ENCODE results near the gene MYBL2. TPM values are rescaled to one million over a fixed set of nuclear protein-coding genes. Genes with fewer than 3 reads are reported as not detected.

MYBL2 gene
- total and polyA plus RNA-seq, 7 donors = 0.27 to 40.6 (median 4.1) TPM; not detected in 3

DNA sequence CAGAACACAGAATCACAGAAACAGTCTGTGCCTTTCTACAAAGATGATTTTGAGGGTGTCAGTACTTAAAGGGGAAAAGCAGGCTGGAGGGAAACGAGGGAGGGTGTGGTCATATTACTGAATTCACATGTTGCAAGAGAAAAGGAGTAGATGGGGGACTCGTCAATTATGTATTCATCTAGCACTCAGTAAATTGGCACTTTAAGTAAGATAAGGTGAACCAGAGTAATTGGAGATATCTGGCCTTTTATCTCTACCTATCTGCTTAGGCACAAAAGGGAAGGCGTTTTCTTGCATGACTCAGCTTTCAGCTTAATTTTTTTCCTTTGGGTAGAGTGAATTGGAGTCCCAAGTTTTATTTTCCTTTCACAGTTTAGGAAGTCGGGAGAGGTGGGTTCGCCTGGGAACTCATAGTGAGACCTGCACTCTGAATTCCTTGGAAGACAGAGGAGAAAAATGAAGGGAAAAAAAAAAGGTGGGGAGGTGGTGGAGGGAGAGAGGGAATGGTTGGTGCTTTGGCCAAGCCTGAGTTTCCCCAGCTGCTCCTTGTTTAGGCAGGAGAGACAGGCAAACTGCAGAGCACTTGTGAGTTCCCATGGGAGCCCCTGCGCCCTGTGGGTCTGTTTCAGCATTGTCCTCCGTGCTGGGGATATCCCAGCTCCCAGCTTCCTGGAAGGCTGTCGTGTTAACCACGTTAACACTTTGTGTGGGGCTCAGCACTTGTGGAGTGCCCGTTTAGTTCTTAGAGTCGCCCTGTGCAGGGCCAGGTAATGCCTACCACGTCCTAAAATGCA, 79.6 kb downstream of the MYBL2 start:
- H3K27ac ChIP-seq = no peak overlapping the region
- H3K9me3 ChIP-seq = no peaks in the 10 kb centered on the region
- peaks cover 0 to 8% (median 0%) of the 10 kb centered on the region in 4 donors for H3K4me1 ChIP-seq
- no peak overlapping the region for H3K4me3 ChIP-seq
- WGBS, 2 donors = 58 to 61% methylated on average over 12 of the region's 12 CpGs
- peaks cover 0 to 29% (median 0%) of the 10 kb centered on the region in 3 donors for H3K27me3 ChIP-seq
- TF ChIP-seq EP300 (IDR thresholded peaks at IDR 0.05) (no peak), POLR2AphosphoS5 (IDR thresholded peaks at IDR 0.05) (no peak), POLR2A (IDR thresholded peaks at IDR 0.05) (no peak)
- TF ChIP-seq, protein P1, sequence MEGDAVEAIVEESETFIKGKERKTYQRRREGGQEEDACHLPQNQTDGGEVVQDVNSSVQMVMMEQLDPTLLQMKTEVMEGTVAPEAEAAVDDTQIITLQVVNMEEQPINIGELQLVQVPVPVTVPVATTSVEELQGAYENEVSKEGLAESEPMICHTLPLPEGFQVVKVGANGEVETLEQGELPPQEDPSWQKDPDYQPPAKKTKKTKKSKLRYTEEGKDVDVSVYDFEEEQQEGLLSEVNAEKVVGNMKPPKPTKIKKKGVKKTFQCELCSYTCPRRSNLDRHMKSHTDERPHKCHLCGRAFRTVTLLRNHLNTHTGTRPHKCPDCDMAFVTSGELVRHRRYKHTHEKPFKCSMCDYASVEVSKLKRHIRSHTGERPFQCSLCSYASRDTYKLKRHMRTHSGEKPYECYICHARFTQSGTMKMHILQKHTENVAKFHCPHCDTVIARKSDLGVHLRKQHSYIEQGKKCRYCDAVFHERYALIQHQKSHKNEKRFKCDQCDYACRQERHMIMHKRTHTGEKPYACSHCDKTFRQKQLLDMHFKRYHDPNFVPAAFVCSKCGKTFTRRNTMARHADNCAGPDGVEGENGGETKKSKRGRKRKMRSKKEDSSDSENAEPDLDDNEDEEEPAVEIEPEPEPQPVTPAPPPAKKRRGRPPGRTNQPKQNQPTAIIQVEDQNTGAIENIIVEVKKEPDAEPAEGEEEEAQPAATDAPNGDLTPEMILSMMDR (IDR thresholded peaks at IDR 0.05) = no peak
- H3K36me3 ChIP-seq = no peaks in the 10 kb centered on the region
- no peak for DNase-seq
- intact Hi-C loops (cut with DNase I) = no loop called here

DNA sequence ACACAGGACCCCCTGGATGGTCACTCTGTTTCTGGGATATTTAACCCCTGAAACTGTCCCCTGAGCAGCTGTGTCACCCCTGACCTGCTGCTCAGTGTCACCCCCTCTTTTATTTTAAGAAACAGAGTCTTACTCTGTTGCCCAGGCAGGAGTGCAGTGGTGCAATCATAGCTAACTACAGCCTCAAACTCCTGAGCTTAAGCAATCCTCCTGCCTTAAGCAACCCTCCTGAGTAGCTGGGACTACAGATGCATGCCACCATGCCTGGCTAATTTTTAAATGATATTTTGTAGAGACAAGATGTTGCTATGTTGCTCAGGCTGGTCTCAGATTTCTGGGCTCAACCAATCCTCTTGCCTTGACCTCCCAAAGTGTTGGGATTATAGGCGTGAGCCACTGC, 81.4 kb downstream of the MYBL2 start:
- TF ChIP-seq EP300 (IDR thresholded peaks at IDR 0.05) = no peak
- TF ChIP-seq, protein P1 (IDR thresholded peaks at IDR 0.05) = no peak
- TF ChIP-seq POLR2AphosphoS5 (IDR thresholded peaks at IDR 0.05) = no peak
- TF ChIP-seq POLR2A (IDR thresholded peaks at IDR 0.05) = no peak
- H3K36me3 ChIP-seq = no peaks in the 10 kb centered on the region
- 92 to 96% methylated on average over 1 of the region's 1 CpG for WGBS, 2 donors
- peaks cover 0 to 8% (median 0%) of the 10 kb centered on the region in 4 donors for H3K4me1 ChIP-seq
- peaks cover 0 to 29% (median 0%) of the 10 kb centered on the region in 3 donors for H3K27me3 ChIP-seq
- H3K4me3 ChIP-seq = no peak overlapping the region
- no peak overlapping the region for H3K27ac ChIP-seq
- intact Hi-C loops (cut with DNase I) = no loop called here
- DNase-seq = no peak
- H3K9me3 ChIP-seq = no peaks in the 10 kb centered on the region

DNA sequence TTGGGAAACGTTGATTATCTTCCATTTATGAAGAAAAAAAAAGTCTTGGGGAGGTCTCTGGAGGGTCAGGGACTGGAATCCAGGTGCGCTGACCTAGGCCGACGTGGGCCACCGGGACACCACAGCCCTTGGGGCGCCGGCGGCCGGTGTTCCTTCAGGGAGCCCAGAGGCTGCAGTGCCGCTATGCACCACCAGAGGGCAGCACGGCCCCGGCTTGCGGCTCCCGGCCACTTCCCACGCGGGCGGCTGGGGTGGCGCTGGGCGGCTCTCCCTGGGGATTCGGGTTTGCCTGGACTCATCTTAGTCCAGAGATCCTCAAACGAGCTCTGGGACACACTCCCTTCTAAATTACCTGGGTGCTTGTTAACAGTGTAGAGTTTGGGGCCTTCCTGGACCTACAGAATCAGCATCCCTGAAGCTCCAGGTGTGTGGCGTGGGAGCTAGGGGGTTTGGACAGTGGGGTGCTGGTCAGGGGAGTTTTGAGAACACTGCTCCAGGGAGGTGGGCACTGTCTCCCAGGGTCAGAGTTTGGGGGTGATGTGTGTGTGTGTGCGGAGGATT, 82.9 kb downstream of the MYBL2 start:
- peak; percentile 83 for DNase-seq
- WGBS, 2 donors = 9 to 10% methylated on average over 23 of the region's 23 CpGs

GRCh38 chr20:43750774-43751166, 83.9 kb downstream of the MYBL2 start:
- no peaks in the 10 kb centered on the region for H3K9me3 ChIP-seq
- no peak overlapping the region for H3K4me3 ChIP-seq
- peaks cover 0 to 8% (median 0%) of the 10 kb centered on the region in 4 donors for H3K4me1 ChIP-seq
- H3K27ac ChIP-seq = peak overlapping the region in 1 of 4 donors; percentile 81
- peaks cover 0 to 14% (median 0%) of the 10 kb centered on the region in 3 donors for H3K27me3 ChIP-seq
- DNase-seq = no peak
- H3K36me3 ChIP-seq = no peaks in the 10 kb centered on the region
- intact Hi-C loops (cut with DNase I) = no loop called here
- TF ChIP-seq EP300 (IDR thresholded peaks at IDR 0.05) (no peak), POLR2A (IDR thresholded peaks at IDR 0.05) (no peak), POLR2AphosphoS5 (IDR thresholded peaks at IDR 0.05) (no peak)

More for the DNA sequence above, 82.9 kb downstream of the MYBL2 start:
- Histone ChIP-seq H3K36me3 (no peaks in the 10 kb centered on the region), H3K27me3 (peaks cover 0 to 21% (median 0%) of the 10 kb centered on the region in 3 donors), H3K4me3 (no peak overlapping the region), H3K27ac (peak overlapping the region in 1 of 4 donors; percentile 81), H3K9me3 (no peaks in the 10 kb centered on the region), H3K4me1 (peaks cover 0 to 8% (median 0%) of the 10 kb centered on the region in 4 donors)
- intact Hi-C loops (cut with DNase I) = loop anchor here (1.0 kb wide), 1 partner anchor 330 kb away; no protein-coding TSS in a partner anchor
- TF ChIP-seq EP300 (IDR thresholded peaks at IDR 0.05) = no peak
- TF ChIP-seq, protein P1 (IDR thresholded peaks at IDR 0.05) = peak; percentile 80 to 100 (median 96)

Data from sigmoid colon (tissue), 7 donors.